ENCODE results near the gene DISC1.

Gene DISC1

GRCh38 chr1:232009741-232010140 is 383.2 kb downstream of the DISC1 start:
- no peaks in the 10 kb centered on the region for H3K36me3 ChIP-seq (ENCODE audit: control insufficient read depth, insufficient read depth, low read length, severe bottlenecking)
- H3K9me3 ChIP-seq (ENCODE audit: control insufficient read depth, low read length) = peaks cover 3% of the 10 kb centered on the region
- H3K4me3 ChIP-seq (ENCODE audit: low read length) = no peak overlapping the region
- DNase-seq (ENCODE audit: low read depth) = no peak
- H3K4me1 ChIP-seq (ENCODE audit: control insufficient read depth, insufficient read depth, low read length) = no peaks in the 10 kb centered on the region
- H3K27me3 ChIP-seq (replicated peaks; ENCODE audit: control insufficient read depth, insufficient read depth, low read length) = no peaks in the 10 kb centered on the region
- no peak overlapping the region for H3K9ac ChIP-seq (ENCODE audit: low read length)

DNA sequence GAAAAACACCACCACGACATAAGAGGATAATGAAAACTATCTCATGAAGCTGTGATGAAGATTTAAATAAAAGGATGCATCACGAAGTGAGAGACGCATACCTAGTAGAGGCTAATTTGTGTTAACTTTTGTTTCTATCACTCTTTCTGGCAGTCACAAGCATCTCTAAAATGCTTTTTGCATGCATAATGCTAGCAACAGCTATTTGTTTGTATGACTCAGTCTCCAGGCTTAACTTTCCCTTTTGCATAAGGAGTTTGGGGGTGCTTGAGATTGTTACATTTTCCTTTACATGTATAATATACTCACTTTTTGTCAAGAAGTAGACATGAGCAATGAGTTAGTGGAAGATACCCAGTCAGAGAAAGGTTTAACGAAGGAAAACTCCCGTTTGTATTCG is 385.4 kb downstream of the DISC1 start:
- Histone ChIP-seq H3K9ac (ENCODE audit: low read length) (no peak overlapping the region), H3K4me3 (ENCODE audit: low read length) (no peak overlapping the region), H3K4me1 (ENCODE audit: control insufficient read depth, insufficient read depth, low read length) (no peaks in the 10 kb centered on the region), H3K27me3 (replicated peaks; ENCODE audit: control insufficient read depth, insufficient read depth, low read length) (no peaks in the 10 kb centered on the region), H3K36me3 (ENCODE audit: control insufficient read depth, insufficient read depth, low read length, severe bottlenecking) (no peaks in the 10 kb centered on the region), H3K9me3 (ENCODE audit: control insufficient read depth, low read length) (no peaks in the 10 kb centered on the region)
- peak; percentile 45 for DNase-seq (ENCODE audit: low read depth)

- H3K9me3 ChIP-seq (ENCODE audit: control insufficient read depth, low read length) = no peaks in the 10 kb centered on the region
- peak; percentile 38 for DNase-seq (ENCODE audit: low read depth)
- H3K4me1 ChIP-seq (ENCODE audit: control insufficient read depth, insufficient read depth, low read length) = no peaks in the 10 kb centered on the region
These were observed 386.3 kb downstream of the DISC1 start for GRCh38 chr1:232012773-232013386.

DNA sequence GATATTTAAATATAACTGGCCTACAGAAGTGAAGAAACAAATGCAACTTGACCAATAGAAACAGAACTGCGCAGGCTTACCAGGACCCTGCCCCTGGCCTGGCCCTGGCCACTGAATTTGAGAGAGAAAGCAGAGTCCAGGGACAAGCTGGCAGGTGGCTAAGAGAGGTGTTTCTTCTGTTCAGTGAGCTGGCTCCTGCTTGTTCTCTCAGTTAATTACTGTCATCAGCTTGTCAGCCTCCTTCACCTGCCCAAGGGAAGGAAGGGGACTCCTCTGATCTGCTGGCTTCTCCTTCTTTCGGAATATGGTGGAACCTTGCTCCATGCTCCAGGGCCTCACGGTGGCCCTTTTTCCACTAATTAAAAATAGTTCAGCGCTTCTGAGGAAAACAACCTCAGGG is 388.4 kb downstream of the DISC1 start:
- Histone ChIP-seq H3K9ac (ENCODE audit: low read length) (no peak overlapping the region), H3K36me3 (ENCODE audit: control insufficient read depth, insufficient read depth, low read length, severe bottlenecking) (no peaks in the 10 kb centered on the region), H3K27me3 (replicated peaks; ENCODE audit: control insufficient read depth, insufficient read depth, low read length) (no peaks in the 10 kb centered on the region), H3K9me3 (ENCODE audit: control insufficient read depth, low read length) (no peaks in the 10 kb centered on the region), H3K4me3 (ENCODE audit: low read length) (no peak overlapping the region), H3K4me1 (ENCODE audit: control insufficient read depth, insufficient read depth, low read length) (no peaks in the 10 kb centered on the region)
- DNase-seq (ENCODE audit: low read depth) = no peak

More at GRCh38 chr1:232012773-232013386, 386.3 kb downstream of the DISC1 start:
- no peaks in the 10 kb centered on the region for H3K27me3 ChIP-seq (replicated peaks; ENCODE audit: control insufficient read depth, insufficient read depth, low read length)
- H3K36me3 ChIP-seq (ENCODE audit: control insufficient read depth, insufficient read depth, low read length, severe bottlenecking) = no peaks in the 10 kb centered on the region
- H3K4me3 ChIP-seq (ENCODE audit: low read length) = no peak overlapping the region
- no peak overlapping the region for H3K9ac ChIP-seq (ENCODE audit: low read length)

GRCh38 chr1:232016616-232017015 is 390.0 kb downstream of the DISC1 start:
- Histone ChIP-seq H3K36me3 (ENCODE audit: control insufficient read depth, insufficient read depth, low read length, severe bottlenecking) (no peaks in the 10 kb centered on the region), H3K4me1 (ENCODE audit: control insufficient read depth, insufficient read depth, low read length) (no peaks in the 10 kb centered on the region), H3K4me3 (ENCODE audit: low read length) (no peak overlapping the region), H3K9me3 (ENCODE audit: control insufficient read depth, low read length) (no peaks in the 10 kb centered on the region), H3K27me3 (replicated peaks; ENCODE audit: control insufficient read depth, insufficient read depth, low read length) (no peaks in the 10 kb centered on the region), H3K9ac (ENCODE audit: low read length) (no peak overlapping the region)
- peak; percentile 69 for DNase-seq (ENCODE audit: low read depth)

DNA sequence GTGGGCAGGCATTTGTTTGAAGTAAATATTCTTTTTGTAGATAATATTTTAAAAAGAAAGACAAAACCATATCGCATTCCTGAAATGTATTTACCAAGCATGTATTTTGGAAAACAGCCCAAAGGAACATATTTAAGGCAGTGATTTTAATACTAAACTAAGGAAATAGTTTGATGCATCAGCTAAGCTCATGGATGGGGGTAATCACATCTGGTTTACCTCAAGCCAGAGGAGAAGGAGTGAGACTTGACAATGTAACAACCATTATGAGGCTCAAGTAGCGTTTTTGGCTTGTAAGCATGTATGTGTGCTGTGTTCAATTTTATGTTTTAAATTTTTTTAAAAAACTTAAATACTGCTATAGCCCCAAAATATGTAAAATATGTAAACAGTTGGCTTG is 390.5 kb downstream of the DISC1 start:
- DNase-seq (ENCODE audit: low read depth) = peak; percentile 52
- Histone ChIP-seq H3K4me3 (ENCODE audit: low read length) (no peak overlapping the region), H3K36me3 (ENCODE audit: control insufficient read depth, insufficient read depth, low read length, severe bottlenecking) (no peaks in the 10 kb centered on the region), H3K4me1 (ENCODE audit: control insufficient read depth, insufficient read depth, low read length) (no peaks in the 10 kb centered on the region), H3K9me3 (ENCODE audit: control insufficient read depth, low read length) (no peaks in the 10 kb centered on the region), H3K27me3 (replicated peaks; ENCODE audit: control insufficient read depth, insufficient read depth, low read length) (no peaks in the 10 kb centered on the region), H3K9ac (ENCODE audit: low read length) (no peak overlapping the region)

DNA sequence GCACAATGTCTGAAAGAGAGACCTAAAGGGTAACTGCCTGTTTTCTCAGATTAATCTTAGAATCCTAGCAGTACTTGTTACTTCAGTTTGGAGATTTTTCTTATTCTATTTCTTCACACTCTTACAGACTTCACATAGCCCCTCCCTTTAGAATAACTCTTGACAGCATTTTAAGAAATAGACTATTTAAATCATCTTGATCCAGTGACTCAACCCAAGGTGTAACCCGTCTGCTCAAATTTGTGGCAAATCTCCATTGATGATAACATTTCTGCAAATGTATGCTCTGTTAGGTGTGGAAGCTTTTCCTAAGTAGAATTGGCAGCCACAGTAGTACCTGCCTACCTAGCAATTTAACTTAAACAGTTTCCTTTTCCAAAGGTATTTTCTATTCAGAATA is 391.2 kb downstream of the DISC1 start:
- H3K4me1 ChIP-seq (ENCODE audit: control insufficient read depth, insufficient read depth, low read length) = no peaks in the 10 kb centered on the region
- H3K27me3 ChIP-seq (replicated peaks; ENCODE audit: control insufficient read depth, insufficient read depth, low read length) = no peaks in the 10 kb centered on the region
- H3K4me3 ChIP-seq (ENCODE audit: low read length) = no peak overlapping the region
- H3K9me3 ChIP-seq (ENCODE audit: control insufficient read depth, low read length) = no peaks in the 10 kb centered on the region
- H3K36me3 ChIP-seq (ENCODE audit: control insufficient read depth, insufficient read depth, low read length, severe bottlenecking) = no peaks in the 10 kb centered on the region
- no peak for DNase-seq (ENCODE audit: low read depth)
- no peak overlapping the region for H3K9ac ChIP-seq (ENCODE audit: low read length)

- Histone ChIP-seq H3K36me3 (ENCODE audit: control insufficient read depth, insufficient read depth, low read length, severe bottlenecking) (no peaks in the 10 kb centered on the region), H3K9me3 (ENCODE audit: control insufficient read depth, low read length) (no peaks in the 10 kb centered on the region), H3K4me1 (ENCODE audit: control insufficient read depth, insufficient read depth, low read length) (no peaks in the 10 kb centered on the region), H3K4me3 (ENCODE audit: low read length) (no peak overlapping the region), H3K27me3 (replicated peaks; ENCODE audit: control insufficient read depth, insufficient read depth, low read length) (no peaks in the 10 kb centered on the region), H3K9ac (ENCODE audit: low read length) (no peak overlapping the region)
- peak; percentile 34 for DNase-seq (ENCODE audit: low read depth)
These were observed 391.8 kb downstream of the DISC1 start for GRCh38 chr1:232018231-232019025.

- DNase-seq (ENCODE audit: low read depth) = no peak
- no peaks in the 10 kb centered on the region for H3K36me3 ChIP-seq (ENCODE audit: control insufficient read depth, insufficient read depth, low read length, severe bottlenecking)
- no peak overlapping the region for H3K9ac ChIP-seq (ENCODE audit: low read length)
- H3K27me3 ChIP-seq (replicated peaks; ENCODE audit: control insufficient read depth, insufficient read depth, low read length) = no peaks in the 10 kb centered on the region
- no peaks in the 10 kb centered on the region for H3K9me3 ChIP-seq (ENCODE audit: control insufficient read depth, low read length)
- no peak overlapping the region for H3K4me3 ChIP-seq (ENCODE audit: low read length)
- H3K4me1 ChIP-seq (ENCODE audit: control insufficient read depth, insufficient read depth, low read length) = no peaks in the 10 kb centered on the region
These were observed 392.4 kb downstream of the DISC1 start for GRCh38 chr1:232019026-232019340.

- no peaks in the 10 kb centered on the region for H3K36me3 ChIP-seq (ENCODE audit: control insufficient read depth, insufficient read depth, low read length, severe bottlenecking)
- no peaks in the 10 kb centered on the region for H3K9me3 ChIP-seq (ENCODE audit: control insufficient read depth, low read length)
- H3K4me1 ChIP-seq (ENCODE audit: control insufficient read depth, insufficient read depth, low read length) = no peaks in the 10 kb centered on the region
- no peak overlapping the region for H3K4me3 ChIP-seq (ENCODE audit: low read length)
- H3K9ac ChIP-seq (ENCODE audit: low read length) = no peak overlapping the region
- H3K27me3 ChIP-seq (replicated peaks; ENCODE audit: control insufficient read depth, insufficient read depth, low read length) = no peaks in the 10 kb centered on the region
- no peak for DNase-seq (ENCODE audit: low read depth)
These were observed 393.8 kb downstream of the DISC1 start for GRCh38 chr1:232020352-232020751.

GRCh38 chr1:232029315-232029714 is 402.7 kb downstream of the DISC1 start:
- no peak for DNase-seq (ENCODE audit: low read depth)
- Histone ChIP-seq H3K4me3 (ENCODE audit: low read length) (no peak overlapping the region), H3K9me3 (ENCODE audit: control insufficient read depth, low read length) (no peaks in the 10 kb centered on the region), H3K27me3 (replicated peaks; ENCODE audit: control insufficient read depth, insufficient read depth, low read length) (no peaks in the 10 kb centered on the region), H3K4me1 (ENCODE audit: control insufficient read depth, insufficient read depth, low read length) (no peaks in the 10 kb centered on the region), H3K36me3 (ENCODE audit: control insufficient read depth, insufficient read depth, low read length, severe bottlenecking) (no peaks in the 10 kb centered on the region), H3K9ac (ENCODE audit: low read length) (no peak overlapping the region)

GRCh38 chr1:232031156-232031555 is 404.6 kb downstream of the DISC1 start:
- DNase-seq (ENCODE audit: low read depth) = no peak
- Histone ChIP-seq H3K9me3 (ENCODE audit: control insufficient read depth, low read length) (no peaks in the 10 kb centered on the region), H3K27me3 (replicated peaks; ENCODE audit: control insufficient read depth, insufficient read depth, low read length) (no peaks in the 10 kb centered on the region), H3K9ac (ENCODE audit: low read length) (no peak overlapping the region), H3K4me1 (ENCODE audit: control insufficient read depth, insufficient read depth, low read length) (no peaks in the 10 kb centered on the region), H3K36me3 (ENCODE audit: control insufficient read depth, insufficient read depth, low read length, severe bottlenecking) (no peaks in the 10 kb centered on the region), H3K4me3 (ENCODE audit: low read length) (no peak overlapping the region)
